Umbilical cord (tissue), 2 donors: ENCODE results near the gene ATP1A3. TPM values are rescaled to one million over a fixed set of nuclear protein-coding genes. Genes with fewer than 3 reads are reported as not detected.
"Not testable (repeated sequence)": the region's sequence is repeated elsewhere in the genome, so short reads cannot be mapped to it uniquely, and the experiment has no call there.

Experiments used
- DNase-seq: peaks from one replicate; pipeline ENCODE4 v3.0.0-alpha.2; 2015; ENCODE audit warnings: low spot score
- total RNA-seq: library from RNA; depleted of rRNA; stranded (reverse); fragments of >200 nt; gene quantifications from one replicate; pipeline ENCODE4 v1.2.3, GENCODE V29; 2014; ENCODE audit warnings: low replicate concordance; ENCODE audit not compliant: insufficient read depth

ATP1A3 gene
- 3.4 TPM for total RNA-seq

GRCh38 chr19:41993612-41994483 lies at the start of gene ATP1A3:
TSS of gene ATP1A3 (minus strand) at chr19:41994230. CDS start at chr19:41994076, 154 bp downstream.
- DNase-seq = peak; percentile 67

GRCh38 chr19:42042455-42043170 lies 48.6 kb upstream of the ATP1A3 start:
- no peak for DNase-seq

GRCh38 chr19:42040491-42040890 lies 46.5 kb upstream of the ATP1A3 start:
- not testable (repeated sequence) for DNase-seq

- no peak for DNase-seq
These were observed 46.0 kb upstream of the ATP1A3 start for GRCh38 chr19:42040031-42040430.

- no peak for DNase-seq
These were observed 44.6 kb upstream of the ATP1A3 start for GRCh38 chr19:42038666-42039065.

GRCh38 chr19:42037649-42038048 lies 43.6 kb upstream of the ATP1A3 start:
- no peak for DNase-seq

GRCh38 chr19:42034640-42035391 lies 40.8 kb upstream of the ATP1A3 start:
- DNase-seq = peak; percentile 59

GRCh38 chr19:42033413-42033812 lies 39.4 kb upstream of the ATP1A3 start:
- no peak for DNase-seq

- no peak for DNase-seq
These were observed 38.4 kb upstream of the ATP1A3 start for GRCh38 chr19:42032431-42032830.

- DNase-seq = no peak
These were observed 36.8 kb upstream of the ATP1A3 start for GRCh38 chr19:42030645-42031440.

GRCh38 chr19:42028304-42029216 lies 34.5 kb upstream of the ATP1A3 start:
- no peak for DNase-seq

GRCh38 chr19:42024622-42025111 lies 30.6 kb upstream of the ATP1A3 start:
- peak; percentile 80 for DNase-seq

GRCh38 chr19:42023943-42024260 lies 29.9 kb upstream of the ATP1A3 start:
- no peak for DNase-seq

- no peak for DNase-seq
These were observed 29.3 kb upstream of the ATP1A3 start for GRCh38 chr19:42023121-42023942.

- DNase-seq = no peak
These were observed 28.6 kb upstream of the ATP1A3 start for GRCh38 chr19:42022616-42023015.

- no peak for DNase-seq
These were observed 27.2 kb upstream of the ATP1A3 start for GRCh38 chr19:42021185-42021584.

GRCh38 chr19:42018503-42019193 lies 24.6 kb upstream of the ATP1A3 start:
- no peak for DNase-seq

GRCh38 chr19:42017040-42017439 lies 23.0 kb upstream of the ATP1A3 start:
- DNase-seq = no peak

- DNase-seq = not testable (repeated sequence)
These were observed 18.7 kb upstream of the ATP1A3 start for GRCh38 chr19:42012747-42013146.
